ENCODE results near the gene VPS11.
"Not testable (repeated sequence)": the region's sequence is repeated elsewhere in the genome, so short reads cannot be mapped to it uniquely, and the experiment has no call there.

Gene VPS11

GRCh38 chr11:119067371-119068222, at the start of gene VPS11:
Gene VPS11, plus strand, starts transcription at chr11:119067818. Its CDS starts 6 bp downstream, at chr11:119067824.
- DNase-seq = peak; percentile 95

- DNase-seq = peak; percentile 94 to 97
These were observed 49.3 kb upstream of the VPS11 start, which contains the start of the genes RPS25 and TRAPPC4 for GRCh38 chr11:119018074-119018938. Gene RPS25, minus strand, starts transcription at chr11:119018343. Its CDS starts 59 bp downstream, at chr11:119018284. Gene TRAPPC4, plus strand, starts transcription at chr11:119018766. Its CDS starts 30 bp downstream, at chr11:119018796.

GRCh38 chr11:119019996-119020395, 47.6 kb upstream of the VPS11 start:
- DNase-seq = no peak

GRCh38 chr11:119021631-119022030, 46.0 kb upstream of the VPS11 start:
- no peak for DNase-seq

GRCh38 chr11:119023741-119024140, 43.9 kb upstream of the VPS11 start:
- DNase-seq = no peak

GRCh38 chr11:119024430-119025098, 43.1 kb upstream of the VPS11 start:
- DNase-seq = no peak

GRCh38 chr11:119025099-119025473, 42.5 kb upstream of the VPS11 start:
- DNase-seq = no peak

- DNase-seq = no peak
These were observed 42.1 kb upstream of the VPS11 start for GRCh38 chr11:119025541-119025940.

- no peak for DNase-seq
These were observed 41.4 kb upstream of the VPS11 start for GRCh38 chr11:119025978-119026766.

GRCh38 chr11:119026970-119027369, 40.6 kb upstream of the VPS11 start:
- DNase-seq = no peak

- no peak for DNase-seq
These were observed 39.9 kb upstream of the VPS11 start for GRCh38 chr11:119027561-119028345.

GRCh38 chr11:119028346-119029068, 39.1 kb upstream of the VPS11 start:
- no peak for DNase-seq

- no peak for DNase-seq
These were observed 38.6 kb upstream of the VPS11 start for GRCh38 chr11:119029069-119029339.

- DNase-seq = peak in 1 of 2 experiments; percentile 50
These were observed 38.1 kb upstream of the VPS11 start for GRCh38 chr11:119029340-119030028.

- no peak for DNase-seq
These were observed 37.6 kb upstream of the VPS11 start for GRCh38 chr11:119030029-119030328.

GRCh38 chr11:119030329-119031047, 37.1 kb upstream of the VPS11 start, which contains the start of gene SLC37A4:
Gene SLC37A4, minus strand, starts transcription at chr11:119030877.
- DNase-seq = peak; percentile 97

- no peak for DNase-seq
These were observed 35.7 kb upstream of the VPS11 start for GRCh38 chr11:119031912-119032280.

- not testable (repeated sequence) for DNase-seq
These were observed 34.2 kb upstream of the VPS11 start for GRCh38 chr11:119033421-119033820.

- DNase-seq = no peak
These were observed 32.8 kb upstream of the VPS11 start for GRCh38 chr11:119034813-119035212.

- DNase-seq = no peak
These were observed 28.7 kb upstream of the VPS11 start for GRCh38 chr11:119038884-119039283.

Data from AML-193 (cell line).